Measurements from ENCODE around the gene TNNI3. TPM values are rescaled to one million over a fixed set of nuclear protein-coding genes. Genes with fewer than 3 reads are reported as not detected.

TNNI3 gene
- total and polyA plus RNA-seq, 9 of the 15 experiments (the other 6 are each of a cell fraction or from before 2014, with no cell fraction given), result 4.7 to 158 (median 42.0) TPM

DNA sequence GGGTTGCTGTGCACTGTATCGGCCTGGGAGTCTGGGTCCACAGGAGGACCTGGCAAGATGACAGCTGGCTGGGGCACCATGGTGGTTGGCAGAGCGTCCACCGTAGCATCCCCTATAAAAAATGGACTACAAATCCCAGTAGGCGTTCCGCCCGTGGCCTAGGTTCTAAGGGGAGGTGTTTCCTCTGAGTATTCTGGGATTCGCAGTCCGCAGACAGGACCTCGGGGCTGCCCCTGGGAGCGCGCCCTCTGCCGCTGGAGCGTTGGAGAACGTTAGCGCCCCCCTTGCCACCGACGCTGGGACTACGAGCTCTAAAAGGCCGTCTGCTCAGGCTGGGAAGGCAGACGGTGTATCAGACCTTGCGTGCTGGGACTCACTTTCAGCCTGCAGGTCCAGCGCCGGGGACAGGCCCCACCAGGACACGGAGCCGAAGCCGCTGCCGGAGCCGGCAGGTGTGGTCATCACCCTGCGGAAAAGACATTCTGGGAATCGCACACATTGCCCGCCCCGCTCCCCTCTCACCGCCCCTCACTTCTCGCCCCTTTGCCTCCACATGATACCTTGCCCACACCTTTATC is 8.5 kb upstream of the TNNI3 start (continued):
- TF ChIP-seq, protein P1, sequence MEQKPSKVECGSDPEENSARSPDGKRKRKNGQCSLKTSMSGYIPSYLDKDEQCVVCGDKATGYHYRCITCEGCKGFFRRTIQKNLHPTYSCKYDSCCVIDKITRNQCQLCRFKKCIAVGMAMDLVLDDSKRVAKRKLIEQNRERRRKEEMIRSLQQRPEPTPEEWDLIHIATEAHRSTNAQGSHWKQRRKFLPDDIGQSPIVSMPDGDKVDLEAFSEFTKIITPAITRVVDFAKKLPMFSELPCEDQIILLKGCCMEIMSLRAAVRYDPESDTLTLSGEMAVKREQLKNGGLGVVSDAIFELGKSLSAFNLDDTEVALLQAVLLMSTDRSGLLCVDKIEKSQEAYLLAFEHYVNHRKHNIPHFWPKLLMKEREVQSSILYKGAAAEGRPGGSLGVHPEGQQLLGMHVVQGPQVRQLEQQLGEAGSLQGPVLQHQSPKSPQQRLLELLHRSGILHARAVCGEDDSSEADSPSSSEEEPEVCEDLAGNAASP (IDR thresholded peaks at IDR 0.05), result no peak
- TF ChIP-seq ZNF583 (CRISPR knock-in tag; IDR thresholded peaks at IDR 0.05) (no peak), CBFA2T2 (conservative IDR thresholded peaks at IDR 0.05) (no peak), CREBBP (IDR thresholded peaks at IDR 0.05; ENCODE audit: low read depth, low read length) (no peak), ZFPM2 (CRISPR knock-in tag; IDR thresholded peaks at IDR 0.05) (no peak), FOXJ2 (tag; IDR thresholded peaks at IDR 0.05) (no peak), TAF15 (IDR thresholded peaks at IDR 0.05; ENCODE audit: low read depth, low read length) (no peak), ARHGAP35 (IDR thresholded peaks at IDR 0.05; ENCODE audit: partially characterized antibody) (no peak), ZNF133 (CRISPR knock-in tag; IDR thresholded peaks at IDR 0.05) (no peak), SP2 (IDR thresholded peaks at IDR 0.05; ENCODE audit: extremely low read depth, low read depth, low read length, poor library complexity, severe bottlenecking) (no peak), DMBX1 (CRISPR knock-in tag; IDR thresholded peaks at IDR 0.05; ENCODE audit: borderline replicate concordance) (no peak), ETV1 (tag; conservative IDR thresholded peaks at IDR 0.05; ENCODE audit: low read depth) (no peak), ZNF347 (CRISPR knock-in tag; IDR thresholded peaks at IDR 0.05; ENCODE audit: low read depth) (no peak), FOXM1 (IDR thresholded peaks at IDR 0.05; ENCODE audit: low read depth) (no peak), FOXM1 (CRISPR knock-in tag; IDR thresholded peaks at IDR 0.05; ENCODE audit: low read depth) (no peak), ESRRA (IDR thresholded peaks at IDR 0.05; ENCODE audit: borderline replicate concordance, low read depth) (no peak), ZKSCAN3 (CRISPR knock-in tag; IDR thresholded peaks at IDR 0.05) (no peak), ZNF175 (CRISPR knock-in tag; IDR thresholded peaks at IDR 0.05; ENCODE audit: low read depth) (no peak)
- TF ChIP-seq, protein P2, sequence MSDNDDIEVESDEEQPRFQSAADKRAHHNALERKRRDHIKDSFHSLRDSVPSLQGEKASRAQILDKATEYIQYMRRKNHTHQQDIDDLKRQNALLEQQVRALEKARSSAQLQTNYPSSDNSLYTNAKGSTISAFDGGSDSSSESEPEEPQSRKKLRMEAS (CRISPR knock-in tag; IDR thresholded peaks at IDR 0.05), result no peak
- TF ChIP-seq, protein P3, sequence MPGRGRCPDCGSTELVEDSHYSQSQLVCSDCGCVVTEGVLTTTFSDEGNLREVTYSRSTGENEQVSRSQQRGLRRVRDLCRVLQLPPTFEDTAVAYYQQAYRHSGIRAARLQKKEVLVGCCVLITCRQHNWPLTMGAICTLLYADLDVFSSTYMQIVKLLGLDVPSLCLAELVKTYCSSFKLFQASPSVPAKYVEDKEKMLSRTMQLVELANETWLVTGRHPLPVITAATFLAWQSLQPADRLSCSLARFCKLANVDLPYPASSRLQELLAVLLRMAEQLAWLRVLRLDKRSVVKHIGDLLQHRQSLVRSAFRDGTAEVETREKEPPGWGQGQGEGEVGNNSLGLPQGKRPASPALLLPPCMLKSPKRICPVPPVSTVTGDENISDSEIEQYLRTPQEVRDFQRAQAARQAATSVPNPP (IDR thresholded peaks at IDR 0.05; ENCODE audit: borderline replicate concordance, insufficient read depth, insufficient read length), result no peak
- TF ChIP-seq, protein P4, sequence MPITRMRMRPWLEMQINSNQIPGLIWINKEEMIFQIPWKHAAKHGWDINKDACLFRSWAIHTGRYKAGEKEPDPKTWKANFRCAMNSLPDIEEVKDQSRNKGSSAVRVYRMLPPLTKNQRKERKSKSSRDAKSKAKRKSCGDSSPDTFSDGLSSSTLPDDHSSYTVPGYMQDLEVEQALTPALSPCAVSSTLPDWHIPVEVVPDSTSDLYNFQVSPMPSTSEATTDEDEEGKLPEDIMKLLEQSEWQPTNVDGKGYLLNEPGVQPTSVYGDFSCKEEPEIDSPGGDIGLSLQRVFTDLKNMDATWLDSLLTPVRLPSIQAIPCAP (CRISPR knock-in tag; IDR thresholded peaks at IDR 0.05; ENCODE audit: borderline replicate concordance), result no peak
- TF ChIP-seq, protein P5, sequence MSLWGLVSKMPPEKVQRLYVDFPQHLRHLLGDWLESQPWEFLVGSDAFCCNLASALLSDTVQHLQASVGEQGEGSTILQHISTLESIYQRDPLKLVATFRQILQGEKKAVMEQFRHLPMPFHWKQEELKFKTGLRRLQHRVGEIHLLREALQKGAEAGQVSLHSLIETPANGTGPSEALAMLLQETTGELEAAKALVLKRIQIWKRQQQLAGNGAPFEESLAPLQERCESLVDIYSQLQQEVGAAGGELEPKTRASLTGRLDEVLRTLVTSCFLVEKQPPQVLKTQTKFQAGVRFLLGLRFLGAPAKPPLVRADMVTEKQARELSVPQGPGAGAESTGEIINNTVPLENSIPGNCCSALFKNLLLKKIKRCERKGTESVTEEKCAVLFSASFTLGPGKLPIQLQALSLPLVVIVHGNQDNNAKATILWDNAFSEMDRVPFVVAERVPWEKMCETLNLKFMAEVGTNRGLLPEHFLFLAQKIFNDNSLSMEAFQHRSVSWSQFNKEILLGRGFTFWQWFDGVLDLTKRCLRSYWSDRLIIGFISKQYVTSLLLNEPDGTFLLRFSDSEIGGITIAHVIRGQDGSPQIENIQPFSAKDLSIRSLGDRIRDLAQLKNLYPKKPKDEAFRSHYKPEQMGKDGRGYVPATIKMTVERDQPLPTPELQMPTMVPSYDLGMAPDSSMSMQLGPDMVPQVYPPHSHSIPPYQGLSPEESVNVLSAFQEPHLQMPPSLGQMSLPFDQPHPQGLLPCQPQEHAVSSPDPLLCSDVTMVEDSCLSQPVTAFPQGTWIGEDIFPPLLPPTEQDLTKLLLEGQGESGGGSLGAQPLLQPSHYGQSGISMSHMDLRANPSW (CRISPR knock-in tag; IDR thresholded peaks at IDR 0.05), result no peak
- TF ChIP-seq, protein P6, sequence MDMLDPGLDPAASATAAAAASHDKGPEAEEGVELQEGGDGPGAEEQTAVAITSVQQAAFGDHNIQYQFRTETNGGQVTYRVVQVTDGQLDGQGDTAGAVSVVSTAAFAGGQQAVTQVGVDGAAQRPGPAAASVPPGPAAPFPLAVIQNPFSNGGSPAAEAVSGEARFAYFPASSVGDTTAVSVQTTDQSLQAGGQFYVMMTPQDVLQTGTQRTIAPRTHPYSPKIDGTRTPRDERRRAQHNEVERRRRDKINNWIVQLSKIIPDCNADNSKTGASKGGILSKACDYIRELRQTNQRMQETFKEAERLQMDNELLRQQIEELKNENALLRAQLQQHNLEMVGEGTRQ (CRISPR knock-in tag; IDR thresholded peaks at IDR 0.05), result no peak
